IPS-20b (cell line): ENCODE data around the gene ACSL4.
"Not testable (repeated sequence)": the region's sequence is repeated elsewhere in the genome, so short reads cannot be mapped to it uniquely, and the experiment has no call there.

Source experiments
- H3K27ac ChIP-seq: one replicate; pipeline ENCODE4 v1.5.1; 2013; ENCODE audit warnings: low read length
- H3K27me3 ChIP-seq: 2 replicates; pipeline ENCODE4 v1.6.1; 2013; ENCODE audit warnings: mild to moderate bottlenecking, low read length, inconsistent platforms; ENCODE audit not compliant: insufficient read depth
- H3K36me3 ChIP-seq: 2 replicates; pipeline ENCODE4 v1.6.1; 2013; ENCODE audit warnings: low read depth, mild to moderate bottlenecking, inconsistent platforms, low read length, moderate library complexity; ENCODE audit not compliant: insufficient read depth
- H3K4me1 ChIP-seq: 2 replicates; pipeline ENCODE4 v1.6.1; 2013; ENCODE audit warnings: mild to moderate bottlenecking, control low read depth, inconsistent platforms, low read length, moderate library complexity; ENCODE audit not compliant: insufficient read depth
- H3K4me3 ChIP-seq: 2 replicates; pipeline ENCODE4 v1.5.1; 2013; ENCODE audit warnings: mild to moderate bottlenecking, low read length, inconsistent platforms
- H3K9ac ChIP-seq: 2 replicates; pipeline ENCODE4 v1.6.1; 2013; ENCODE audit warnings: low read depth, mild to moderate bottlenecking, inconsistent platforms, low read length, moderate library complexity
- H3K9me3 ChIP-seq: 2 replicates; pipeline ENCODE4 v1.6.1; 2013; ENCODE audit warnings: mild to moderate bottlenecking, low read depth, low read length, inconsistent platforms; ENCODE audit not compliant: insufficient read depth

Gene ACSL4

DNA sequence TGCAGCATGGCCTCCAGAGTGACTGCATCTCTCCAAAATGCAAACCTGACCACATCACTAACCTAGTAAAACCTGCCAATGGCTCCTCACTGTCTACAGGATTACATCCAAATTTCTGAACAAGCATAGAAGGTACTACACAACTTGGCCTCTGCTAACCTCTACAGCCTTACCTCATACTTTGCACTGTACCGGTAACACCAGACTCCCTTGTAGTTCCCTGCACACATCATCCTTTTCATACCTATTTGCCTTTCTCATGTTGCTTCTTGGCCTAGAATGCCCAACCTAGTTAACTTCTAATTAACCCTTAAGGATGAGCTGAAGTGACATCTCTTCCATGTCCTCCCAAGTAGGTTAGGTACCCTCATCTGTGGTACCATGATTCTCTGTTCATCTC lies 74.7 kb downstream of the ACSL4 start:
- H3K36me3 ChIP-seq: peaks cover 38% of the 10 kb centered on the region; the same call in 1 of the 2 replicates
- no peaks in the 10 kb centered on the region for H3K4me1 ChIP-seq
- no peak overlapping the region for H3K27ac ChIP-seq
- no peak overlapping the region for H3K4me3 ChIP-seq
- H3K9ac ChIP-seq: no peak overlapping the region
- no peaks in the 10 kb centered on the region for H3K27me3 ChIP-seq
- no peaks in the 10 kb centered on the region for H3K9me3 ChIP-seq

DNA sequence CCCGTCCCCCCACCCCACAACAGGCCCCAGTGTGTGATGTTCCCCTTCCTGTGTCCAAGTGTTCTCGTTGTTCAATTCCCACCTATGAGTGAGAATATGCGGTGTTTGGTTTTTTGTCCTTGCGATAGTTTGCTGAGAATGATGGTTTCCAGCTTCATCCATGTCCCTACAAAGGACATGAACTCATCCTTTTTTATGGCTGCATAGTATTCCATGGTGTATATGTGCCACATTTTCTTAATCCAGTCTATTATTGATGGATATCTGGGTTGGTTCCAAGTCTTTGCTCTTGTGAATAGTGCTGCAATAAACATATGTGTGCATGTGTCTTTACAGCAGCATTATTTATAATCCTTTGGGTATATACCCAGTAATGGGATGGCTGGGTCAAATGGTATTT lies 75.7 kb downstream of the ACSL4 start:
- not testable (repeated sequence) for H3K27ac ChIP-seq, H3K9ac ChIP-seq, H3K4me3 ChIP-seq, H3K9me3 ChIP-seq, H3K4me1 ChIP-seq, H3K27me3 ChIP-seq
- peaks cover 29% of the 10 kb centered on the region; the same call in 1 of the 2 replicates for H3K36me3 ChIP-seq

DNA sequence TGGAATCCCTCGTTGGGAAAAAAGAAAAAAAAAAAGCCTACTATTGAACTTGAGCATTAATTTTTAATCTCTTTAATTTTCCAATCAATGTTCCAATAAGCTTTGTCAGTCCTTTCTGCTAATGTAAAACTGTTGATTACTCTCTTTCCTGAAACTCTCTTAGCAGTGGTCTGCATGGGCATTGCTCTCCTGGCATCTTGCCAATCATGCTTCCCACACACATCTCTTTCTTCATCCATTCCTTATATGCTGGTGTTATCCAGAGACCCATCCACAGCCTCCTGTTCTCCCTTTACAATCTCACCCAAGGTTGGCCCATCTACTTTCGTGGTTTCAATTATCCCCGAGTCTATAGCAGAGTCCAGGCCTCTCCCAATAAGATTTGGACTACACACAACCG lies 76.3 kb downstream of the ACSL4 start:
- Histone ChIP-seq H3K4me1 (no peaks in the 10 kb centered on the region), H3K27ac (no peak overlapping the region), H3K9ac (no peak overlapping the region), H3K27me3 (no peaks in the 10 kb centered on the region), H3K9me3 (no peaks in the 10 kb centered on the region), H3K36me3 (peaks cover 23% of the 10 kb centered on the region; the same call in 1 of the 2 replicates), H3K4me3 (no peak overlapping the region)

DNA sequence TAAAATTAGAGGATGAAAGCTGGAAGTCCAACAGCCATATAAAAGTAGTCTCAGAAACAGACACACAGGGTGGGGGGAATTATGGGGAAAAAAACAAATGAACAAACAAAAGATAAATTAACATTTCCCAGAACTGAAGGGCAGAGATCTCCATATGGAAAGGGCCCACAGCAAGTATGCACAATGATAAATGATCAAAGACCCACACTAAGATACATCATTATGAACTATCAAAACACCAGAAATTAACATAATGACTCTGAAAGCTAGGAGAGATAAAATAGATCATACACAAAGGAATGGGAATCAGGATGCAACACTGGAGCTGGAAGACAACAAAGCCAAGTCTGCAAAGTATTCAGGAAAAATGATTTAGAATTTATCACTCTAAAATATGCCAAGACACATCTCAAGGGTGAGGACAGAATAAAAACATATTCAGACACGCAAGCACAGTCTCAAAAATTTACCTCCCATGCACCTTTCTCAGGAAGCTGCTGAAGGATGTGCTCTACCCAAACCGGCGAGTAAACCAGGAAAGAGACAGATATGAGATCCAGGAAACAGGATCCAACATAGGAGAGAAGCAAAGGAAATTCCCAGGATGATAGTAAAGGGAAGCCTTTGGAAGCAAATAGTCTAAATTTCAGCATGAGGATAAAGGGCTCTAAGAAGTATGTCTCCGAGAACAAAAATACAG lies 77.4 kb downstream of the ACSL4 start:
- Histone ChIP-seq H3K9ac (no peak overlapping the region), H3K4me3 (no peak overlapping the region), H3K27me3 (no peaks in the 10 kb centered on the region), H3K36me3 (peaks cover 16% of the 10 kb centered on the region; the same call in 1 of the 2 replicates), H3K4me1 (no peaks in the 10 kb centered on the region), H3K9me3 (no peaks in the 10 kb centered on the region), H3K27ac (no peak overlapping the region)

DNA sequence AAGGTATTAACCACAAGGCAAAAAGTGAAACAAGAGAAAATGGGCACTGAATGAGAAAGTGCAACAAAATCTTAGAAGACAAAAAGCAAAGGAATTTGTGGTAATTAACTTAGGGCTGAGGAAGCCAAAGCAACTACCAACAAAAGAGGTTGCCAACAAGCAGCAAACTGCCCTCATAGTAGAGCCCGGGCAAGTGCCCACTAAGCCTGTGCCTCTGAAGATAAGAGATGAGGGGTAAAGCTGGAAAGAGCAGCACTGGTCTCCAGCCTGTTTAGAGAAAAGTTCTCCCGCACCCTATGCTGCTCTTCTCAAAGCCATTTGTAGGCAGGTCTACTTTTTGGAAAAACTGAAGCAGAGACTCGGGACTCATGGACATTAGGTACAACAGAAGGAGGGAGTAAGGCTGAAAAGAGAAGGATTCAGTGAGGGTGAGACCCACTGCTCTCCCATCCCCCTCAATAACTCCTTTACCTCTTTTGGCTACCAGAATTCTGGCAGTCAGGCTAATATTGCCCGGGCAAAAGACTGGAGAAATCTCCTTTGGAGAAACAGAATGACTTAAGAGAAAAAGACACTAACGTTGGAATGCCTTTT lies 78.4 kb downstream of the ACSL4 start:
- Histone ChIP-seq H3K4me1 (no peaks in the 10 kb centered on the region), H3K9me3 (no peaks in the 10 kb centered on the region), H3K27ac (no peak overlapping the region)

DNA sequence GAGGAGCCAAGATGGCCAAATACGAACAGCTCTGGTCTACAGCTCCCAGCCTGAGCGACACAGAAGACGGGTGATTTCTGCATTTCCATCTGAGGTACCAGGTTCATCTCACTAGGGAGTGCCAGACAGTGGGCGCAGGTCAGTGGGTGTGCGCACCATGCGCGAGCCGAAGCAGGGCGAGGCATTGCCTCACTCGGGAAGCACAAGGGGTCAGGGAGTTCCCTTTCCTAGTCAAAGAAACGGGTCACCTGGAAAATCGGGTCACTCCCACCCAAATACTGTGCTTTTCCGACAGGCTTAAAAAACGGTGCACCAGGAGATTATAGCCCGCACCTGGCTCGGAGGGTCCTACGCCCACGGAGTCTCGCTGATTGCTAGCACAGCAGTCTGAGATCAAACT lies 88.4 kb downstream of the ACSL4 start:
- not testable (repeated sequence) for H3K9me3 ChIP-seq, H3K4me3 ChIP-seq, H3K36me3 ChIP-seq, H3K4me1 ChIP-seq, H3K9ac ChIP-seq, H3K27me3 ChIP-seq, H3K27ac ChIP-seq

More for the DNA sequence above, 78.4 kb downstream of the ACSL4 start:
- H3K36me3 ChIP-seq: peaks cover 11% of the 10 kb centered on the region; the same call in 1 of the 2 replicates
- no peak overlapping the region for H3K9ac ChIP-seq
- no peak overlapping the region for H3K4me3 ChIP-seq
- no peaks in the 10 kb centered on the region for H3K27me3 ChIP-seq

DNA sequence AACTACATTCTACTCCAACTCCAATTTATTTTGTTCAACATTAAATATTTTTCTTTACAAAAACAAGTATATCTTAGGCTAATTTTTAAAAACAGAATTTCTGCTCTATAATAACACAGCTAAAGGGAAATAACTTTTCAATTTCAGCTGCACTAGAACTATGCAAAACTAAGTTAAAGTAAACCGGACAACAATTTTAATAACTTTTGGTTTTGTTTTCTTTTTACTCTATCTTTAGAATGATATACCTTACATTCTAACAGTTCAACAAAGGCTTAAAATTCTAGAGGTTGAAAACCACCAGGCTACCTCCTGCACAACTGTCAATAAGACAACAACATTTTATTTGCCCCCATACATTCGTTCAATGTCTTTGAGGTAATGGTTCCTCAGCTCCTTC lies 89.4 kb downstream of the ACSL4 start:
- no peak overlapping the region for H3K27ac ChIP-seq
- no peak overlapping the region for H3K9ac ChIP-seq
- no peaks in the 10 kb centered on the region for H3K9me3 ChIP-seq
- no peaks in the 10 kb centered on the region for H3K36me3 ChIP-seq
- no peaks in the 10 kb centered on the region for H3K27me3 ChIP-seq
- no peak overlapping the region for H3K4me3 ChIP-seq
- H3K4me1 ChIP-seq: no peaks in the 10 kb centered on the region

DNA sequence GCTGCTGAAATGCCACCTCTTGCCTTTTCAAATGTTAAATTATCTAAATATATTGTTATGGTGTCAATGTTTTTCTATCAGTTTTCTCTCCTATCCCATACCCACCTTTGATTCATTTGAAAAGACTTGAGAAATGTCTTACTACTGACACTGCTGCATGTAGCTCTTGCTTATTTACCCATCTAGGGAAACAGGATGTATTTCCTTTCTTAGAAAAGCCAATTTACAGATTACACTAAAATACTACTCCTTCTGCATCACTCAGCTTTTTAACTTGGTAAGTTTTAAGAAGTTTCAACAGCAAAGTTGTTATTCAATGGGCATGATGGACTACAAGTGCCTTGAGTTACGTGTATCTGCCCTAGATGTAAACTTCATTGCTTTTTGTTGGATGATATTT lies 94.9 kb downstream of the ACSL4 start:
- H3K27me3 ChIP-seq: no peaks in the 10 kb centered on the region
- H3K9ac ChIP-seq: no peak overlapping the region
- no peaks in the 10 kb centered on the region for H3K9me3 ChIP-seq
- H3K4me1 ChIP-seq: no peaks in the 10 kb centered on the region
- no peaks in the 10 kb centered on the region for H3K36me3 ChIP-seq
- no peak overlapping the region for H3K27ac ChIP-seq
- H3K4me3 ChIP-seq: no peak overlapping the region

DNA sequence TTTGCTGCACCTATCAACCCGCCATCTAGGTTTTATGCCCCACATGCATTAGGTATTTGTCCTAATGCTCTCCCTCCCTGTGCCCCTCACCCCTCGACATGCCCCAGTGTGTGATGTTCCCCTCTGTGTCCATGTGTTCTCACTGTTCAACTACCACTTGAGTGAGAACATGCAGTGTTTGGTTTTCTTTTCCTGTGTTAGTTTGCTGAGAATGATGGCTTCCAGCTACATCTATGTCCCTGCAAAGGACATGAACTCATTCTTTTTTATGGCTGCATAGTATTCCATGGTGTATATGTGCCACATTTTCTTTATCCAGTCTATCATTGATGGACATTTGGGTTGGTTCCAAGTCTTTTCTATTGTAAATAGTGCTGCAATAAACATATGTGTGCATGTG lies 95.6 kb downstream of the ACSL4 start:
- H3K27me3 ChIP-seq, H3K9me3 ChIP-seq, H3K4me3 ChIP-seq, H3K27ac ChIP-seq, H3K4me1 ChIP-seq, H3K9ac ChIP-seq, H3K36me3 ChIP-seq: not testable (repeated sequence)

DNA sequence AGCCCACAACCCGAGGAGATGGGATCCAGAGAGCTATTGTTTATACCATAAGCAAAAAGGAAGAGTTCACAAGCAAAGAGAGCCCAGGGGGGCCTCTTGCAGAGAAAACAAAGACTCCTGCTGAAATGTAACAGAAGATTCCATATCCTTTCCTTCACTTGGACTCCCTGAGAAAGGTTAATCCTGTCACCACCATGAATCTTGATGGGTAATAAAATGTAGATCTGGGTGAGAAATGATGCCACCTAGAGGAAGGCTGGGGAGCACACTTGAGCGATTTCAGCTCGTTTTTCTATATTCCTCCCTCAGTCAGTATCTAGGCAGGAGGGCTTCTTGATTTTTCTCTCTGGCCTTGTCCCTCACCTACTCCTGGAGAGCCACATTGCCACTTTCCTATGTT lies 97.9 kb downstream of the ACSL4 start:
- Histone ChIP-seq H3K27me3 (no peaks in the 10 kb centered on the region), H3K27ac (no peak overlapping the region), H3K9ac (no peak overlapping the region), H3K36me3 (no peaks in the 10 kb centered on the region), H3K4me1 (no peaks in the 10 kb centered on the region), H3K9me3 (no peaks in the 10 kb centered on the region), H3K4me3 (no peak overlapping the region)

DNA sequence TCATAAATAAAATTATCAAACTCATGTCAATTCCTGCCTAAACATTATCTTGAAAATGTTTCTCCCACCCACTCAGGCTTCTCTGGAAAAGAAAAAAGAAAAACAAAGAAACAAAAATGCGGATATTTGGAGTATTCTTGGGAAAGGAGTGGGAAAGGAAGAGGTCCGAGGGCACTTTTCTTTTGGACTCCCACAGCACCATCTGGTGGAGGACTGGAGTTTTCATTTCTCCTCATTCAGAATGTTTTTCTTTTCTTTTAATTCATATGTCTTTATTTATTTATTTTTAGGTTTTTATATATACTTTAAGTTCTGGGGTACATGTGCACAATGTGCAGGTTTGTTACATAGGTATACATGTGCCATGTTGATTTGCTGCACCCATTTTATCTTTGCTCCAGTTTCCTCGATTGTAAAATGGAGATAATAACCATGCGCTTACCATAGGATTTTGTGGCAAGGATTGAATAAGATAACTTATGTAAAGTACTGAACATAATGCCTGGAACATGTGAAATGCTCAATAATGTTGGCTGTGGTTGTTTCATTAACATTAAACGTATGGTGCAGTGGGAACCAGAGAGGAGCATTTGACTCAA lies 100.1 kb downstream of the ACSL4 start:
- H3K27me3 ChIP-seq: no peaks in the 10 kb centered on the region
- no peak overlapping the region for H3K27ac ChIP-seq
- H3K36me3 ChIP-seq: no peaks in the 10 kb centered on the region
- no peaks in the 10 kb centered on the region for H3K9me3 ChIP-seq
- no peak overlapping the region for H3K4me3 ChIP-seq
- H3K9ac ChIP-seq: no peak overlapping the region
- H3K4me1 ChIP-seq: no peaks in the 10 kb centered on the region

DNA sequence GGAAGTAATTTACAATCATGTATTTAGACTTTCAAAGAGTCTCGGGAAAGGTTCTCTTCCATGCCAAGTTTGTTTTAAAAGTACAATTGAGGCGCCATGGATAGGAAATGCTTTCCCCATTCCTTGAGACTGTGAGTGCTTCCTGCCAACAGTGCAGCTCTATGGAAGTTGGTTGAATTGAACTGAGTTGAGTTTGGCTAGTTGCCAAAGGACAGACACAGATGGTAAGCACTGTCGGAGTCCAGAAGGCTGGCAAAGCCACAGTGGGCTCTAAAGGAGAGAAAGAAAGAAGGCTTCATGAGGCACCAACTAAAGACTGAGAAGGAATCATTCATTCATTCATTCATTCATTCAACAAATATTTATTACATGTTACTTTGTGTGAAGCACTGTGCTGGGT lies 103.7 kb downstream of the ACSL4 start:
- Histone ChIP-seq H3K9me3 (no peaks in the 10 kb centered on the region), H3K27me3 (peaks cover 10% of the 10 kb centered on the region; the same call in 1 of the 2 replicates), H3K27ac (no peak overlapping the region), H3K4me3 (no peak overlapping the region), H3K36me3 (no peaks in the 10 kb centered on the region), H3K4me1 (no peaks in the 10 kb centered on the region), H3K9ac (no peak overlapping the region)
